Epithelial cell of esophagus (primary cell): ENCODE data around the gene ST6GALNAC6.
"Not testable (repeated sequence)": the region's sequence is repeated elsewhere in the genome, so short reads cannot be mapped to it uniquely, and the experiment has no call there.

Source experiments
- DNase-seq: peaks from one replicate; pipeline ENCODE4 v3.0.0; 2010; ENCODE audit warnings: low read depth
- H3K4me3 ChIP-seq: 2 replicates; pipeline ENCODE4 v1.5.1; 2011; ENCODE audit warnings: mild to moderate bottlenecking, low read length, control low read depth
- TF ChIP-seq, protein P1 (sequence below): IDR thresholded peaks from 2 replicates; pipeline ENCODE4 v1.5.1; 2011; ENCODE audit warnings: low read depth, mild to moderate bottlenecking, low read length, control low read depth, inconsistent platforms; ENCODE audit not compliant: insufficient read depth; ENCODE audit errors: missing control alignments

The ST6GALNAC6 gene

DNA sequence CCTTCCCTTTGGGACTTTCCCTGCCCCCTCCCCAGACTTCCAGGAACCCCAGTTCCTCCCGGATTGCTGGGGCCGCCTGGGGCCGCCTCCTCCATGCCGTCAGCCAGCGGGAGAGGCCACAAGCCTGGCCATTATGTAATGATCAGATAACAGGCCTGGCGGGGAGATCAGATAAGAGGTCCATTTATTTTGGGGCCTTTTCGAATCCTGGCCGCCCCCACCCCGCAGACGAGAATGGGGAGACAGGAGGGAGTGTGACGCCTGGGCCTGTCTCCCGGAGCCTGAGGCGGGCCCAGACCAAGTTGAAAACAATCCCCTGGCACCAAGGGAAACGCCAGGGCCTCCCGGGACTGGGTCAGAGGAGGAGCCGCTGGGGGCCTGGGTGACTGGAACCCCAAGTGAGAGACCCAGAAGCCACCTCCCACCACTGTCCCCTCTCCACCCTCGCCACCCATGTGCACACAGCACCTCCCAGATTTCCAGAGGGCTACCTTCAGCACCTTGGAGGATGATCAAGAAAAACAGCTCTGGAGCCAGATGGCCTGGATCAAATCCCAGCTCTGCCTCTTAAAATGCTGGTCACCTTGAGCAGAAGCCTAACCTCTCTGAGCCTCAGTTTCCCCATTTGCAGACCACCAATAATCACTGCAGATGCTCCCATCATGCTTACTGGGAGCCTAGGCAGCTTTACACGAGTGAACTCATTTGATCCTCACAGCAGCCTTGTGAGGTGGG is 52.8 kb downstream of the ST6GALNAC6 start:
- DNase-seq = no peak
- TF ChIP-seq, protein P1, sequence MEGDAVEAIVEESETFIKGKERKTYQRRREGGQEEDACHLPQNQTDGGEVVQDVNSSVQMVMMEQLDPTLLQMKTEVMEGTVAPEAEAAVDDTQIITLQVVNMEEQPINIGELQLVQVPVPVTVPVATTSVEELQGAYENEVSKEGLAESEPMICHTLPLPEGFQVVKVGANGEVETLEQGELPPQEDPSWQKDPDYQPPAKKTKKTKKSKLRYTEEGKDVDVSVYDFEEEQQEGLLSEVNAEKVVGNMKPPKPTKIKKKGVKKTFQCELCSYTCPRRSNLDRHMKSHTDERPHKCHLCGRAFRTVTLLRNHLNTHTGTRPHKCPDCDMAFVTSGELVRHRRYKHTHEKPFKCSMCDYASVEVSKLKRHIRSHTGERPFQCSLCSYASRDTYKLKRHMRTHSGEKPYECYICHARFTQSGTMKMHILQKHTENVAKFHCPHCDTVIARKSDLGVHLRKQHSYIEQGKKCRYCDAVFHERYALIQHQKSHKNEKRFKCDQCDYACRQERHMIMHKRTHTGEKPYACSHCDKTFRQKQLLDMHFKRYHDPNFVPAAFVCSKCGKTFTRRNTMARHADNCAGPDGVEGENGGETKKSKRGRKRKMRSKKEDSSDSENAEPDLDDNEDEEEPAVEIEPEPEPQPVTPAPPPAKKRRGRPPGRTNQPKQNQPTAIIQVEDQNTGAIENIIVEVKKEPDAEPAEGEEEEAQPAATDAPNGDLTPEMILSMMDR = no peak
- H3K4me3 ChIP-seq = no peak overlapping the region

- DNase-seq, H3K4me3 ChIP-seq: not testable (repeated sequence)
Observed at GRCh38 chr9:127845619-127846018, 53.8 kb downstream of the ST6GALNAC6 start.

- TF ChIP-seq, protein P1 = no peak
- no peak overlapping the region for H3K4me3 ChIP-seq
- no peak for DNase-seq
Observed at GRCh38 chr9:127844821-127845359, 54.5 kb downstream of the ST6GALNAC6 start.

DNA sequence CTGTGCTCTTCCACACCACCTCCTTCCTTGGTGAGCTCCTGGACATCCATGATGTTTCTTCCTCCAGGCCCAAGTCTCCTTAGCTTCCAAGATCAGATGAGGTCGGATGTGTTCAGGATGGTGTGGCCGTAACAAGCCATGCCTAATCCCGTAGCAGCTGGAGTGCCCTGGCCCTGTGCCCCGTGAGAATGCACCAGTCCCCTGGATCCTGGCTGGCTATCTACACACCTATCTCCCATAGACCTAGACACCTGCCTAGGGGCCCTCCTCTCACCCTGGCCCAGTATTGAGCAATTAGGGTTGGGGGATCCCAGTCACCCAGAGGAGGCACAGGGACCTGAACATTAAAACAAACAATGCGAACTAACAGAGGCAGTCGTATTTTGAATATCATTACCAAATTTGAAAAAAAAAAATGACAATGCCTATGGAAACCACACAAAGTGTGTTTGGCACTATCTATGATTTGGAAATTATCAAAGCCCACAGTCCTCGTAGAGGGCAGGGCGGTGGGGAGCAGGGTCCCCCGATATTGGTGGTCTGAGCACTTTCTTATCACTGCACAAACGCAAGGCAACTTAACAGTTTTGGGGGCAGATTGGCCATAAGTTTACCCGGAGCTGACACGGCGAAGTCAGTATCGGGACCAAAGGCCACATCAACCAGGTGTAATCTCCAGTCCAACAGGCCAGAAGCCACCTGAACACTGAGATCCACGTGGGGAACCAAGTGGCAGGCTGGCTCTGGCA is 58.1 kb downstream of the ST6GALNAC6 start:
- TF ChIP-seq, protein P1 = no peak
- H3K4me3 ChIP-seq = no peak overlapping the region
- DNase-seq = no peak

- TF ChIP-seq, protein P1 = no peak
- H3K4me3 ChIP-seq = no peak overlapping the region
- no peak for DNase-seq
Observed at GRCh38 chr9:127838375-127839078, 60.9 kb downstream of the ST6GALNAC6 start.

DNA sequence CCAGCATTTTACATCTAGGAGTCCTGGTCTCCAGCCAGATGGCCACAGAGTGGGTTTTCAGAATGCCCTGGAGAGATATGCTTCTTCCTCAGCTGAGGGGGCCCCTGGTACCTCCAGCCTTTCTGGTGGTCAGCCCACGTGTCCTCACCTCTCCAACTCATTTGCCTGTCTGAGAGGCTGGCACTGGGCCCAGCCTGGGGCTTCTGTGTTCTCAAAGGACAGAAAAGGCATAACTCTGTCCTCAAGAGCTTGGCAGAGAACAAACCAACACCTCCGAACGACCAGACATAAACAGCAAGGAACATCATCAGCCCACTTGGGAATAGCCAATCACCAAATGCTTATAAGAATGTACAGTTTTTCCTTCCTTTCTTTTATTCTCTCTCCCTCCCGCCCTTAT is 62.1 kb downstream of the ST6GALNAC6 start:
- TF ChIP-seq, protein P1 = no peak
- no peak for DNase-seq
- no peak overlapping the region for H3K4me3 ChIP-seq

DNA sequence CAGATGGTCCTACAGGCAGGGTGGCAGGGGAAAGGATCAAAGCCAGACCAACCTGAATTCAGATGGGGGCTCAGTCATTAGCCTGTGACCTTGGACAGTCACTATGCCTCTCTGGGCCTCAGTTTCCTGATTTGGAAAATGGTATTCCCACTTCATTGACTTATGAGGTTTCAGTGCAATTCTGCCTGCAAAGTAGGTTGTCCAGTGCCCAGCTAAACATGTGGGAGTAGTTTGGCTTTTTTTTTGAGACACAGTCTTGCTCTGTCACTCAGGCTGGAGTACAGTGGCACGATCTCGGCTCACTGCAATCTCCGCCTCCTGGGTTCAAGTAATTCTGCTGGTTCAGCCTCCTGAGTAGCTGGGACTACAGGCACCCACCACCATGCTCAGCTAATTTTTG is 62.8 kb downstream of the ST6GALNAC6 start:
- DNase-seq, H3K4me3 ChIP-seq: not testable (repeated sequence)
